H1 (cell line): ENCODE results near the gene ACOT12. TPM values are rescaled to one million over a fixed set of nuclear protein-coding genes. Genes with fewer than 3 reads are reported as not detected.

ENCODE experiments used
- CTCF ChIA-PET: fragments of 300-600 bp; sonication (Branson Sonifier 250); formaldehyde crosslinking; loops from one replicate; lab custom pipeline; 2021; ENCODE audit not compliant: partially characterized antibody; lab: Charles Lee
- POLR2A ChIA-PET: fragments of 300-600 bp; sonication (Branson Sonifier 250); formaldehyde crosslinking; loops from one replicate; lab custom pipeline; 2021; ENCODE audit warnings: inconsistent platforms; ENCODE audit not compliant: partially characterized antibody; lab: Charles Lee
- DNase-seq, 2 experiments: peaks; one replicate each; pipeline versions ENCODE4 v3.0.0 to v3.0.0-alpha.2; 2010 to 2022; ENCODE audit warnings: low spot score in 2 of 2, low read depth in 1 of 2, mixed read lengths in 1 of 2
- FAIRE-seq: peaks from 2 replicates; lab custom pipeline; 2011; peaks lifted over from hg19 to GRCh38; lab: Jason Lieb, UNC
- H2AFZ ChIP-seq: 2 replicates; pipeline ENCODE4 v1.8.1; 2012; ENCODE audit warnings: low read length, inconsistent platforms
- H2AK5ac ChIP-seq: 2 replicates; pipeline ENCODE4 v1.6.1; 2013; ENCODE audit warnings: low read depth, low read length
- H2BK120ac ChIP-seq: replicated peaks from 2 replicates; pipeline ENCODE3; 2013; ENCODE audit warnings: low read depth, low read length, inconsistent platforms
- H2BK12ac ChIP-seq: 2 replicates; pipeline ENCODE4 v1.6.1; 2013; ENCODE audit warnings: low read depth, low read length
- H2BK15ac ChIP-seq: 2 replicates; pipeline ENCODE4 v1.6.1; 2013; ENCODE audit warnings: low read length
- H2BK20ac ChIP-seq: 2 replicates; pipeline ENCODE4 v1.6.1; 2013; ENCODE audit warnings: low read length
- H2BK5ac ChIP-seq: 2 replicates; pipeline ENCODE4 v1.6.1; 2013; ENCODE audit warnings: low read depth, low read length
- H3K14ac ChIP-seq: 2 replicates; pipeline ENCODE4 v1.6.1; 2013; ENCODE audit warnings: inconsistent platforms; ENCODE audit not compliant: insufficient read length
- H3K18ac ChIP-seq: 2 replicates; pipeline ENCODE4 v1.6.1; 2013; ENCODE audit warnings: low read length; ENCODE audit errors: extremely low read depth
- H3K23ac ChIP-seq: 2 replicates; pipeline ENCODE4 v1.6.1; 2013; ENCODE audit warnings: inconsistent platforms; ENCODE audit not compliant: insufficient read length
- H3K23me2 ChIP-seq: 2 replicates; pipeline ENCODE4 v1.6.1; 2013; ENCODE audit warnings: low read depth, low read length
- H3K27ac ChIP-seq: 2 replicates; pipeline ENCODE4 v1.6.1; 2011; ENCODE audit warnings: low read depth, low read length, inconsistent platforms
- H3K27me3 ChIP-seq, 4 experiments: replicated peaks in 1 of 4; 1 replicate in 1 of 4; 2 replicates in 3 of 4; pipeline versions ENCODE4 v1.6.1 to v1.8.1; 2011 to 2013; ENCODE audit warnings: low read length in 3 of 4, mild to moderate bottlenecking in 3 of 4, inconsistent platforms in 2 of 4, mixed read lengths in 2 of 4, moderate library complexity in 1 of 4; ENCODE audit not compliant: control insufficient read depth in 3 of 4, insufficient read depth in 3 of 4; ENCODE audit errors: extremely low read depth in 1 of 4
- H3K36me3 ChIP-seq, 4 experiments: 2 replicates each; pipeline versions ENCODE4 v1.6.1 to v1.8.1; 2011 to 2013; ENCODE audit warnings: mild to moderate bottlenecking in 4 of 4, low read length in 3 of 4, moderate library complexity in 2 of 4, control low read depth in 1 of 4, inconsistent platforms in 1 of 4; ENCODE audit not compliant: insufficient read depth in 4 of 4, control insufficient read depth in 2 of 4
- H3K4ac ChIP-seq: replicated peaks from 2 replicates; pipeline ENCODE3; 2013; ENCODE audit warnings: low read length, low read depth, mixed read lengths, inconsistent platforms; ENCODE audit not compliant: insufficient read length
- H3K4me1 ChIP-seq, 4 experiments: replicated peaks in 1 of 4; 1 replicate in 1 of 4; 2 replicates in 3 of 4; pipeline versions ENCODE4 v1.6.1 to v1.8.1; 2011 to 2013; ENCODE audit warnings: low read length in 3 of 4, inconsistent platforms in 2 of 4, mixed read lengths in 1 of 4; ENCODE audit not compliant: insufficient read depth in 4 of 4, control insufficient read depth in 3 of 4
- H3K4me2 ChIP-seq, 2 experiments: 2 replicates each; pipeline versions ENCODE4 v1.6.1 to v1.8.1; 2011 to 2013; ENCODE audit warnings: low read depth in 2 of 2, low read length in 2 of 2, control low read depth in 1 of 2, inconsistent platforms in 1 of 2, mild to moderate bottlenecking in 1 of 2; ENCODE audit not compliant: insufficient read depth in 1 of 2
- H3K4me3 ChIP-seq, 4 experiments: fragments of 200-600, 300-600 bp in 1 of 4; sonication (generic), shearing (Covaris generic), sonication (Bioruptor Twin) in 1 of 4; 2 replicates each; pipeline versions ENCODE4 v1.5.1 to v1.8.1; 2011 to 2016; ENCODE audit warnings: low read length in 4 of 4, low read depth in 3 of 4, control low read depth in 2 of 4, inconsistent platforms in 2 of 4, mild to moderate bottlenecking in 2 of 4, mixed read lengths in 1 of 4, moderate library complexity in 1 of 4; ENCODE audit not compliant: insufficient read depth in 2 of 4; ENCODE audit errors: extremely low read depth in 1 of 4
- H3K56ac ChIP-seq: replicated peaks from 2 replicates; pipeline ENCODE3; 2013; ENCODE audit warnings: low read depth, mild to moderate bottlenecking, mixed read lengths, low read length, inconsistent platforms; ENCODE audit not compliant: insufficient read length
- H3K79me1 ChIP-seq: 2 replicates; pipeline ENCODE4 v1.6.1; 2013; ENCODE audit warnings: low read depth, low read length, control low read depth
- H3K79me2 ChIP-seq, 2 experiments: 2 replicates each; pipeline versions ENCODE4 v1.6.1 to v1.8.1; 2012 to 2013; ENCODE audit warnings: low read length in 2 of 2, mild to moderate bottlenecking in 2 of 2, inconsistent platforms in 1 of 2; ENCODE audit not compliant: insufficient read depth in 2 of 2, control insufficient read depth in 1 of 2
- H3K9ac ChIP-seq, 4 experiments: replicated peaks in 1 of 4; 1 replicate in 1 of 4; 2 replicates in 3 of 4; pipeline versions ENCODE4 v1.6.1 to v1.8.1; 2011 to 2013; ENCODE audit warnings: low read depth in 3 of 4, low read length in 3 of 4, control low read depth in 2 of 4, mild to moderate bottlenecking in 2 of 4, moderate library complexity in 2 of 4, inconsistent platforms in 1 of 4; ENCODE audit errors: extremely low read depth in 1 of 4
- H3K9me3 ChIP-seq, 2 experiments: 2 replicates each; pipeline versions ENCODE4 v1.6.1 to v1.8.1; 2012 to 2013; ENCODE audit warnings: mild to moderate bottlenecking in 2 of 2, moderate library complexity in 2 of 2, control low read depth in 1 of 2, inconsistent platforms in 1 of 2, low read depth in 1 of 2, low read length in 1 of 2, mixed read lengths in 1 of 2; ENCODE audit not compliant: insufficient read depth in 2 of 2
- H4K20me1 ChIP-seq, 2 experiments: replicated peaks in 1 of 2; 2 replicates each; pipeline versions ENCODE3 to v1.8.1; 2011 to 2013; ENCODE audit warnings: inconsistent platforms in 2 of 2, low read length in 2 of 2, mild to moderate bottlenecking in 1 of 2; ENCODE audit not compliant: insufficient read depth in 2 of 2, control insufficient read depth in 1 of 2
- H4K5ac ChIP-seq: 2 replicates; pipeline ENCODE4 v1.6.1; 2013; ENCODE audit warnings: low read length, low read depth, mixed read lengths, inconsistent platforms; ENCODE audit not compliant: insufficient read length
- H4K8ac ChIP-seq: 2 replicates; pipeline ENCODE4 v1.8.0; 2013; ENCODE audit warnings: mild to moderate bottlenecking, moderate library complexity, low read length, inconsistent platforms; ENCODE audit not compliant: insufficient read depth; ENCODE audit errors: extremely low read depth
- H4K91ac ChIP-seq: replicated peaks from 2 replicates; pipeline ENCODE3; 2013; ENCODE audit warnings: low read length, mixed read lengths, inconsistent platforms; ENCODE audit not compliant: insufficient read length
- ASH2L ChIP-seq: fragments of 200-600, 300-600 bp; sonication (generic); IDR thresholded peaks from one replicate; pipeline ENCODE4 v1.7.1; 2017; ENCODE audit warnings: low read length
- ATF2 ChIP-seq: IDR thresholded peaks from 2 replicates; pipeline ENCODE4 v1.6.1; 2012; ENCODE audit warnings: low read length, inconsistent platforms
- BRCA1 ChIP-seq: IDR thresholded peaks from 2 replicates; pipeline ENCODE4 v1.6.1; 2012; ENCODE audit warnings: low read depth, low read length, improper control_type of control experiment
- CBX5 ChIP-seq: fragments of 300-800, 300-1000 bp; sonication (generic); IDR thresholded peaks from 2 replicates; pipeline ENCODE4 v1.7.1; 2016; ENCODE audit warnings: antibody characterized with exemption, low read length, low read depth
- CBX8 ChIP-seq: fragments of 300-800, 300-1000 bp; sonication (generic); IDR thresholded peaks from 2 replicates; pipeline ENCODE4 v1.7.1; 2016; ENCODE audit warnings: low read depth, low read length, borderline replicate concordance
- CEBPB ChIP-seq: IDR thresholded peaks from 2 replicates; pipeline ENCODE4 v1.6.1; 2012; ENCODE audit warnings: low read depth, low read length
- CHD1 ChIP-seq: IDR thresholded peaks from 2 replicates; pipeline ENCODE4 v1.6.1; 2012; ENCODE audit warnings: low read depth, low read length, improper control_type of control experiment
- E2F6 ChIP-seq: IDR thresholded peaks from 2 replicates; pipeline ENCODE4 v1.6.1; 2012; ENCODE audit warnings: inconsistent platforms
- EP300 ChIP-seq, 2 experiments: IDR thresholded peaks; 1 replicate in 1 of 2; 2 replicates in 1 of 2; pipeline ENCODE4 v1.6.1; 2011 to 2012; ENCODE audit warnings: low read depth in 2 of 2, low read length in 2 of 2, mild to moderate bottlenecking in 2 of 2, borderline replicate concordance in 1 of 2, inconsistent platforms in 1 of 2, moderate library complexity in 1 of 2
- NANOG ChIP-seq: IDR thresholded peaks from 2 replicates; pipeline ENCODE4 v1.6.1; 2011; ENCODE audit warnings: low read length, low read depth, mild to moderate bottlenecking, inconsistent platforms; ENCODE audit not compliant: insufficient read depth, poor library complexity, severe bottlenecking
- SP4 ChIP-seq: IDR thresholded peaks from 2 replicates; pipeline ENCODE4 v1.6.1; 2012; ENCODE audit warnings: low read length, inconsistent platforms
- WGBS, 2 experiments: shearing (Covaris generic) in 1 of 2; methylation state at CpG; one replicate each; pipeline versions ENCODE4 v1.1.6 to v1.1.7; 2013 to 2015; ENCODE audit warnings: low lambda C conversion rate in 2 of 2, mixed read lengths in 2 of 2, inconsistent platforms in 1 of 2, low coverage in 1 of 2, missing lambda C conversion rate in 1 of 2; ENCODE audit not compliant: insufficient replicate concordance in 2 of 2, insufficient coverage in 1 of 2, insufficient read length in 1 of 2; ENCODE audit errors: extremely low coverage in 1 of 2, missing lambda C conversion rate in 1 of 2; 5-methylcytosine and 5-hydroxymethylcytosine counted together
- polyA plus RNA-seq, 7 experiments: library from polyadenylated mRNA; depleted of rRNA in 3 of 7; stranded (reverse) in 5 of 7; unstranded in 2 of 7; fragments of >200 nt in 5 of 7; fragments of 200-250 nt in 2 of 7; gene quantifications; 1 replicate in 5 of 7; 2 replicates in 1 of 7; 4 replicates in 1 of 7; pipeline versions ENCODE4 v1.2.1 to v1.2.3, GENCODE V29; 2011 to 2013; ENCODE audit warnings: missing spikeins in 2 of 7, mixed read lengths in 2 of 7
- total RNA-seq: library from RNA; stranded (reverse); fragmentation: NEBNext Ultra II Directional; extraction: Animal tissue kit (Norgen Biotek cat#: 25700); gene quantifications from 2 replicates; pipeline ENCODE4 v1.2.1, GENCODE V29; 2021

The ACOT12 gene
- total and polyA plus RNA-seq, 2 of the 8 experiments (the other 6 are each of a cell fraction or from before 2014, with no cell fraction given): 0.29 TPM; not detected in 1

- H3K18ac ChIP-seq: no peak overlapping the region
- H2BK5ac ChIP-seq: no peak overlapping the region
- H2BK12ac ChIP-seq: no peak overlapping the region
- H4K5ac ChIP-seq: no peak overlapping the region
- H4K20me1 ChIP-seq: no peaks in the 10 kb centered on the region
- no peak overlapping the region for H2BK15ac ChIP-seq
- H3K4me3 ChIP-seq: no peak overlapping the region
- H3K9ac ChIP-seq: no peak overlapping the region
- no peak overlapping the region for H2AFZ ChIP-seq
- no peaks in the 10 kb centered on the region for H3K79me2 ChIP-seq
- no peak overlapping the region for H3K4ac ChIP-seq
- H3K9me3 ChIP-seq: no peaks in the 10 kb centered on the region
- no peak for TF ChIP-seq CBX5
- no peak for TF ChIP-seq ATF2
- TF ChIP-seq NANOG: no peak
- TF ChIP-seq CHD1: no peak
- TF ChIP-seq E2F6: no peak
- no peak for TF ChIP-seq CEBPB
- no peak for TF ChIP-seq SP4
- no peak for TF ChIP-seq BRCA1
- no peak for TF ChIP-seq ASH2L
- TF ChIP-seq EP300 (IDR thresholded peaks at IDR 0.05; ENCODE audit: borderline replicate concordance in 1 of 2, low read depth in 2 of 2, low read length in 2 of 2): no peak
- TF ChIP-seq CBX8: no peak
- H2BK20ac ChIP-seq: no peak overlapping the region
- H3K27ac ChIP-seq: no peak overlapping the region
- H2BK120ac ChIP-seq: no peak overlapping the region
- no peak overlapping the region for H3K14ac ChIP-seq
- ChIA-PET POLR2A (no interaction called here), CTCF (no interaction called here)
- no peak overlapping the region for H2AK5ac ChIP-seq
- FAIRE-seq (no peak), DNase-seq (no peak)
- no peak overlapping the region for H4K8ac ChIP-seq
- 86% methylated on average over 11 of the region's 11 CpGs; no CpG with 5 or more reads in 1 of the 2 experiments for WGBS, 2 experiments
- H3K4me2 ChIP-seq: no peak overlapping the region
- H3K27me3 ChIP-seq: peaks cover 0 to 1% (median 0%) of the 10 kb centered on the region in 4 experiments; a peak in 1 of 7 replicates
- no peak overlapping the region for H3K56ac ChIP-seq
- no peak overlapping the region for H4K91ac ChIP-seq
- no peaks in the 10 kb centered on the region for H3K23me2 ChIP-seq
- H3K36me3 ChIP-seq: no peaks in the 10 kb centered on the region
- no peaks in the 10 kb centered on the region for H3K79me1 ChIP-seq
- no peak overlapping the region for H3K23ac ChIP-seq
- no peaks in the 10 kb centered on the region for H3K4me1 ChIP-seq
Observed at GRCh38 chr5:81401266-81401665, 7.3 kb upstream of the ACOT12 start.
